Right ventricle myocardium inferior (tissue), 1 donor: ENCODE data around the gene TMEM131. TPM values are rescaled to one million over a fixed set of nuclear protein-coding genes. Genes with fewer than 3 reads are reported as not detected.
"Not testable (repeated sequence)": the region's sequence is repeated elsewhere in the genome, so short reads cannot be mapped to it uniquely, and the experiment has no call there.

Source experiments
- ATAC-seq: fragments of 200-7000 bp; cut with Tn5 transposase; one replicate; pipeline ENCODE4 v1.9.1; 2020; ENCODE audit warnings: mild to moderate bottlenecking, moderate library complexity
- DNase-seq: peaks from one replicate; pipeline ENCODE4 v3.0.0; 2021; ENCODE audit errors: missing footprints
- intact Hi-C: fragments of 100-400 bp; cut with DNase I; formaldehyde crosslinking; loops from one replicate; pipeline ENCODE4 v1.11.0; 2022
- total RNA-seq: library from RNA; stranded (reverse); fragmentation: NEBNext Ultra II Directional; extraction: Animal tissue kit (Norgen Biotek cat#: 25700); gene quantifications from one replicate; pipeline ENCODE4 v1.2.1, GENCODE V29; 2021
- donor health status: DM: no; HTN: yes; CAD: no; lungs with severe emphysema.

Gene TMEM131
- total RNA-seq, 1 donor from 2014 or later = 26.0 TPM

- no peak for ATAC-seq
- intact Hi-C loops = no loop called here
- no peak for DNase-seq
Measured at GRCh38 chr2:97931118-97931857, 64.5 kb downstream of the TMEM131 start.

- no peak for ATAC-seq
- DNase-seq = no peak
- intact Hi-C loops = no loop called here
Measured at GRCh38 chr2:97928591-97928990, 67.2 kb downstream of the TMEM131 start.

GRCh38 chr2:97926946-97927345 is 68.8 kb downstream of the TMEM131 start:
- intact Hi-C loops = no loop called here
- ATAC-seq (no peak), DNase-seq (no peak)

- DNase-seq = no peak
- intact Hi-C loops = no loop called here
- ATAC-seq = no peak
Measured at GRCh38 chr2:97924194-97924593, 71.6 kb downstream of the TMEM131 start.

- no peak for DNase-seq
- intact Hi-C loops = no loop called here
- no peak for ATAC-seq
Measured at GRCh38 chr2:97919858-97920257, 75.9 kb downstream of the TMEM131 start.

GRCh38 chr2:97918818-97919217 is 76.9 kb downstream of the TMEM131 start:
- intact Hi-C loops = no loop called here
- ATAC-seq = no peak

GRCh38 chr2:97917668-97918067 is 78.1 kb downstream of the TMEM131 start:
- ATAC-seq, intact Hi-C loops, DNase-seq: not testable (repeated sequence)

More at GRCh38 chr2:97918818-97919217, 76.9 kb downstream of the TMEM131 start:
- DNase-seq = no peak

- ATAC-seq (no peak), DNase-seq (no peak)
- intact Hi-C loops = no loop called here
Measured at GRCh38 chr2:97914691-97915213, 81.0 kb downstream of the TMEM131 start.

- no peak for DNase-seq
- intact Hi-C loops = no loop called here
- no peak for ATAC-seq
Measured at GRCh38 chr2:97913846-97914245, 81.9 kb downstream of the TMEM131 start.

- intact Hi-C loops = no loop called here
- no peak for DNase-seq
- no peak for ATAC-seq
Measured at GRCh38 chr2:97911922-97912575, 83.7 kb downstream of the TMEM131 start.

- DNase-seq = no peak
- intact Hi-C loops = no loop called here
- no peak for ATAC-seq
Measured at GRCh38 chr2:97911206-97911921, 84.4 kb downstream of the TMEM131 start.

GRCh38 chr2:97910403-97911205 is 85.1 kb downstream of the TMEM131 start:
- no peak for DNase-seq
- no peak for ATAC-seq
- intact Hi-C loops = no loop called here

GRCh38 chr2:97908208-97908676 is 87.5 kb downstream of the TMEM131 start:
- DNase-seq = no peak
- ATAC-seq = no peak
- intact Hi-C loops = no loop called here

GRCh38 chr2:97907369-97908100 is 88.2 kb downstream of the TMEM131 start:
- DNase-seq (no peak), ATAC-seq (no peak)
- intact Hi-C loops = no loop called here

GRCh38 chr2:97906307-97906706 is 89.4 kb downstream of the TMEM131 start:
- intact Hi-C loops = no loop called here
- DNase-seq = no peak
- ATAC-seq = no peak

GRCh38 chr2:97905294-97905693 is 90.5 kb downstream of the TMEM131 start:
- DNase-seq = no peak
- ATAC-seq = no peak
- intact Hi-C loops = no loop called here

GRCh38 chr2:97901862-97902261 is 93.9 kb downstream of the TMEM131 start:
- intact Hi-C loops = no loop called here
- ATAC-seq (no peak), DNase-seq (no peak)

GRCh38 chr2:97900806-97901205 is 94.9 kb downstream of the TMEM131 start:
- DNase-seq = no peak
- intact Hi-C loops = no loop called here
- ATAC-seq = no peak
